ENCODE results near the gene PES1.
A peak's percentile ranks its signal among the peaks of the same experiment; 100 is the strongest.
"Not testable (repeated sequence)": the region's sequence is repeated elsewhere in the genome, so short reads cannot be mapped to it uniquely, and the experiment has no call there.

PES1 gene

GRCh38 chr22:30574997-30575671, 16.6 kb downstream of the PES1 start:
- Mint-ChIP-seq H3K4me1 (peaks cover 10 to 11% of the 10 kb centered on the region in 2 donors), H3K36me3 (peaks cover 39 to 51% of the 10 kb centered on the region in 2 donors)

GRCh38 chr22:30574095-30574981, 17.4 kb downstream of the PES1 start, which contains the start of gene GAL3ST1:
GAL3ST1 (minus strand) TSS chr22:30574665; CDS start chr22:30557392, 17,273 bp downstream.
- ATAC-seq (replicated peaks) = peak in 1 of 2 donors; percentile 18
- H3K27ac Mint-ChIP-seq = no peak within 1 kb of the TSS

More at GRCh38 chr22:30574997-30575671, 16.6 kb downstream of the PES1 start:
- ATAC-seq (replicated peaks) (peak; percentile 6 to 24), DNase-seq (no peak)
- Mint-ChIP-seq H3K27ac (no peak overlapping the region), H3K9me3 (no peaks in the 10 kb centered on the region), H3K27me3 (no peaks in the 10 kb centered on the region), H3K4me3 (no peak overlapping the region)

GRCh38 chr22:30573594-30574094, 18.1 kb downstream of the PES1 start:
- ATAC-seq (replicated peaks) (no peak), DNase-seq (no peak)
- Mint-ChIP-seq H3K9me3 (no peaks in the 10 kb centered on the region), H3K4me3 (no peak overlapping the region), H3K27ac (no peak overlapping the region), H3K4me1 (peaks cover 10 to 11% of the 10 kb centered on the region in 2 donors), H3K36me3 (peaks cover 26 to 36% of the 10 kb centered on the region in 2 donors), H3K27me3 (no peaks in the 10 kb centered on the region)

More at GRCh38 chr22:30574095-30574981, 17.4 kb downstream of the PES1 start, which contains the start of gene GAL3ST1:
- Mint-ChIP-seq H3K27me3 (no peaks in the 10 kb centered on the region), H3K9me3 (no peaks in the 10 kb centered on the region), H3K36me3 (peaks cover 32 to 43% of the 10 kb centered on the region in 2 donors), H3K4me1 (peaks cover 10 to 11% of the 10 kb centered on the region in 2 donors), H3K4me3 (no peak within 1 kb of the TSS)
- DNase-seq = no peak

- H3K27ac Mint-ChIP-seq = peak overlapping the region; percentile 14
Observed at GRCh38 chr22:30572840-30573593, 18.7 kb downstream of the PES1 start.

GRCh38 chr22:30572210-30572609, 19.5 kb downstream of the PES1 start:
- DNase-seq (no peak), ATAC-seq (replicated peaks) (no peak)
- peaks cover 10 to 11% of the 10 kb centered on the region in 2 donors for H3K4me1 Mint-ChIP-seq
- no peaks in the 10 kb centered on the region for H3K27me3 Mint-ChIP-seq
- H3K4me3 Mint-ChIP-seq = no peak overlapping the region
- peaks cover 18 to 24% of the 10 kb centered on the region in 2 donors for H3K36me3 Mint-ChIP-seq
- peaks cover 0 to 1% of the 10 kb centered on the region in 2 donors for H3K9me3 Mint-ChIP-seq
- no peak overlapping the region for H3K27ac Mint-ChIP-seq

More at GRCh38 chr22:30572840-30573593, 18.7 kb downstream of the PES1 start:
- no peak for ATAC-seq (replicated peaks)
- Mint-ChIP-seq H3K36me3 (peaks cover 25 to 32% of the 10 kb centered on the region in 2 donors), H3K4me3 (no peak overlapping the region), H3K27me3 (no peaks in the 10 kb centered on the region), H3K4me1 (peaks cover 10 to 11% of the 10 kb centered on the region in 2 donors), H3K9me3 (peaks cover 0 to 1% of the 10 kb centered on the region in 2 donors)
- DNase-seq = no peak

DNA sequence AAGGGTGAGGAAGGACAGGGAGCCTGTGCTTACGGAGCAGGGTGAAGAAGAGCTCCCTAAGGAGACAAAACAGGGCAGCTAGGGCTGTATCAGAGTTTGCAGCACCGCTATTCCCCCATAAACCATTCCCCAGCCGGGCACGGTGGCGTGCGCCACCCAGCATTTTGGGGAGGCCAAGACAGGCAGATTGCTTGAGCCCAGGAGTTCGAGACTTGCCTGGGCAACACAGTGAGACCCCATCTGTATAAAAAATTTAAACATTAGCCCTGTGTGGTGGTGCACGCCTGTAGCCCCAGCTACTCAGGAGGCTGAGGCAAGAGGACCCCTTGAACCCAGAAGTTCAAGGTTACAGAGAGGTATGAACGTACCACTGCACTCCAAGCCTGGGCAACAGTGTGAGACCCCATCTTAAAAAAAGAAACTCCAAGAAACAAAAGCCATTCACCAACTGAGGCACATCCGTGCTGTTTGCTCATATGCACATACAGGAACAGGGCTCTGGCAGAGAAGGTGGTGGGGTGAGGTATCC, 22.0 kb downstream of the PES1 start:
- peaks cover 0 to 1% of the 10 kb centered on the region in 2 donors for H3K9me3 Mint-ChIP-seq
- H3K4me3 Mint-ChIP-seq = no peak overlapping the region
- H3K36me3 Mint-ChIP-seq = no peaks in the 10 kb centered on the region
- H3K4me1 Mint-ChIP-seq = peaks cover 0 to 3% of the 10 kb centered on the region in 2 donors
- no peak for DNase-seq
- ATAC-seq (replicated peaks) = no peak
- H3K27me3 Mint-ChIP-seq = no peaks in the 10 kb centered on the region
- H3K27ac Mint-ChIP-seq = no peak overlapping the region

DNA sequence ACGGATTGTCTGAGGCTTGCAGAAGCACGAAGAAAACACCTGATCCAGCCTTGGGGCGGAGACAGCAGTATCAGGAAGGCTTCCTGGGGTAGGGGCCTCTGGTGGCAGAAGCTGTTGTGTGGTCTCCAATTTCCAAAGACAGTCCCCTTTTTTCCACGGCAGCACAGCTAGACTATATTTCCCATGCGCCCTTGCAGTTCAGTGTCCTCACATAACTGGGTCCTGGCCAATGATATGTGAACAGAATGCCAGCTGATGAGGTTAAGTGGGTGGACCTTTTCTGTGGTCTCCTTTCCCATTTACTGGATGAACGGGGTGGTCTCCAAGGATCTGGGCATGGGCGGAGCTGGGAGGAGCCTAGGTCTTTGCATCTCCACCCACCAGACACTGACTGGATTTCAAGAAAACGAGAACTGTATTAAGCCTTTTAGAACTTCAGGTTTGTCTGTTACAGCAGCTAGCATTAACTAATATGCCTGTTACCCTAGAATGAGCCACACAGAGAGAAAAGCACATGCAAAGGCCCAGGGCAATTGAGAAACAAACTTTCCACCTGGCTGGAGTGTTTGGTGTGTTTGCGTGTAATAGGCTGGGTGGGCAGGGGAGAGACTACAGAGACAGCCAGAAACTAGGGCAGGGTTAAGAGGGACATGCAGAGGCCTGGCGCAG, 23.4 kb downstream of the PES1 start:
- peaks cover 0 to 1% of the 10 kb centered on the region in 2 donors for H3K9me3 Mint-ChIP-seq
- H3K27ac Mint-ChIP-seq = no peak overlapping the region
- H3K27me3 Mint-ChIP-seq = no peaks in the 10 kb centered on the region
- no peaks in the 10 kb centered on the region for H3K36me3 Mint-ChIP-seq
- H3K4me3 Mint-ChIP-seq = no peak overlapping the region
- H3K4me1 Mint-ChIP-seq = peaks cover 0 to 3% of the 10 kb centered on the region in 2 donors
- DNase-seq = no peak
- ATAC-seq (replicated peaks) = no peak

- not testable (repeated sequence) for ATAC-seq (replicated peaks); H3K4me1 Mint-ChIP-seq; H3K9me3 Mint-ChIP-seq; H3K36me3 Mint-ChIP-seq; H3K27me3 Mint-ChIP-seq; DNase-seq; H3K27ac Mint-ChIP-seq; H3K4me3 Mint-ChIP-seq
Observed at GRCh38 chr22:30567277-30567676, 24.4 kb downstream of the PES1 start.

DNA sequence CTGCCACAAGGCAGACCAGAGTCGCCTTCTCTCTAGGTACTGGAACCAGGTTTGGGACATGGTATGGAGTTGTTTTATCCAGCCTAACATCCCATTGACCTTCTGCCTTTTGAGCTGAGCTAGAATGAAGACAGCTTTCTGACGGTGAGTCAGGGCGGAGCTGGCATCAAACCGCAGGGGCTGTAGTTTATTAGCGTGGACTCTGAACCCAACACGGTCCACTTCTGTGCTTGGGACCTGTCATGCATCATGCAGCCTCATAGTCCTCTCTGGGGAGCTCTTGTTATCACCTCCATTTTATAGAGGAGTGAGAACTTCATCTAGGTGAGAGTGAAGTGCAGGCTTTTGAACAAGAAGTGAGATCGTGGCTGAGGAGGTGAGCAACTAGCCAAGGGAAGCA, 25.6 kb downstream of the PES1 start:
- H3K9me3 Mint-ChIP-seq = peaks cover 0 to 1% of the 10 kb centered on the region in 2 donors
- no peak for ATAC-seq (replicated peaks)
- H3K27me3 Mint-ChIP-seq = peaks cover 0 to 6% of the 10 kb centered on the region in 2 donors
- DNase-seq = no peak
- H3K36me3 Mint-ChIP-seq = no peaks in the 10 kb centered on the region
- H3K4me1 Mint-ChIP-seq = no peaks in the 10 kb centered on the region
- no peak overlapping the region for H3K4me3 Mint-ChIP-seq
- no peak overlapping the region for H3K27ac Mint-ChIP-seq

DNA sequence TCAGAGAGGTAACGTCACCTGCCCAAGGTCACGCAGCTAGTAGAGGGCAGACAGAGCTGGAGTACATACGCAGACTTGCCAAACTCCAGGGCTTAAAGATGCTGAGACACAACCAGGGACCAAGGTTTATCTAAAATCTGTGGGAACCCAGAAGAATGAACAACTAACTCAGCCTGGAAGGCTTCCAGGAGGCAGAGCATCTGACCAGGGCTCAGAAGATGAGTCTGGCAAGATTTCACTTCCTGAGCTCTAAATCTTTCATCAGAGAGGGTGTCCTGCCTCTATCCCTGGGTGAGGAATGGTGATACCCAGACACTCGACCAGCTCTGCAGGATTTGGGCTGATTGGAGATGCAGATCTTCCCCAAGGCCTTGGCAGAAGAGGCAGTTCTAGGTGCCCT, 26.4 kb downstream of the PES1 start:
- Mint-ChIP-seq H3K4me3 (no peak overlapping the region), H3K27me3 (peaks cover 0 to 8% of the 10 kb centered on the region in 2 donors), H3K9me3 (peaks cover 0 to 1% of the 10 kb centered on the region in 2 donors), H3K36me3 (no peaks in the 10 kb centered on the region), H3K4me1 (no peaks in the 10 kb centered on the region), H3K27ac (no peak overlapping the region)
- ATAC-seq (replicated peaks) = no peak
- DNase-seq = no peak

- H3K27me3 Mint-ChIP-seq = peaks cover 0 to 8% of the 10 kb centered on the region in 2 donors
- H3K27ac Mint-ChIP-seq = no peak overlapping the region
- ATAC-seq (replicated peaks) (no peak), DNase-seq (no peak)
- H3K9me3 Mint-ChIP-seq = peaks cover 0 to 1% of the 10 kb centered on the region in 2 donors
- H3K4me3 Mint-ChIP-seq = no peak overlapping the region
- no peaks in the 10 kb centered on the region for H3K4me1 Mint-ChIP-seq
- no peaks in the 10 kb centered on the region for H3K36me3 Mint-ChIP-seq
Observed at GRCh38 chr22:30564761-30565119, 27.0 kb downstream of the PES1 start.

GRCh38 chr22:30564045-30564760, 27.5 kb downstream of the PES1 start:
- H3K4me1 Mint-ChIP-seq = no peaks in the 10 kb centered on the region
- peaks cover 0 to 1% of the 10 kb centered on the region in 2 donors for H3K9me3 Mint-ChIP-seq
- DNase-seq = no peak
- H3K27me3 Mint-ChIP-seq = peaks cover 0 to 8% of the 10 kb centered on the region in 2 donors
- no peak overlapping the region for H3K4me3 Mint-ChIP-seq
- ATAC-seq (replicated peaks) = no peak
- no peaks in the 10 kb centered on the region for H3K36me3 Mint-ChIP-seq
- no peak overlapping the region for H3K27ac Mint-ChIP-seq

DNA sequence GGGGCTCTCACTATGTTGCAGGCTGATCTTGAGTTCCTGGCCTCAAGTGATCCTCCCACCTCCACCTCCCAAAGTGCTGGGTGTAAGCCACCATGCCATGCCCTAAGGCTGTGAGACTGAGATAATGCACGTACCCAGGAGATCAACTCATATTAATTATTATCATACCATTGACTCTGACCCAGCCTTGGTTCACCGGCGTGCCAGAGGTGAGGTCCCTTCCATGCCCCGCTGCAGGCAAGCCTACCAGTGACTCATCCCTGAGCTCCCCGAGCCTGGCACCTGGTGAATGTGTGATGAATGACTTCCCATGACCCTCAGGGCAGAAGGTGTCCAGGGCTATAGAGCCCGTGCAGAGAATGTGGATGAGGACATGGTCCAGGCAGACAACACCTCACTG, 29.3 kb downstream of the PES1 start:
- no peaks in the 10 kb centered on the region for H3K4me1 Mint-ChIP-seq

More for the DNA sequence above, 29.3 kb downstream of the PES1 start:
- Mint-ChIP-seq H3K36me3 (no peaks in the 10 kb centered on the region), H3K27me3 (peaks cover 0 to 8% of the 10 kb centered on the region in 2 donors), H3K27ac (no peak overlapping the region), H3K9me3 (no peaks in the 10 kb centered on the region), H3K4me3 (no peak overlapping the region)
- ATAC-seq (replicated peaks) (no peak), DNase-seq (no peak)

Data from stimulated activated naive B cell treated with anti-CD40 and anti-IgM and Interleukin-4, amounts not matched to agents 10 μg/mL and 1 μg/mL and 100 μg/mL, for 72 hours (primary cell).